ENCODE measurements around the gene LRP1B.

- TF ChIP-seq CTCF (IDR thresholded peaks at IDR 0.05) (peak; percentile 72), NR3C1 (IDR thresholded peaks at IDR 0.05) (no peak), E2F6 (IDR thresholded peaks at IDR 0.05; ENCODE audit: borderline replicate concordance, low read depth) (no peak), HMGXB4 (CRISPR knock-in tag; IDR thresholded peaks at IDR 0.05; ENCODE audit: borderline replicate concordance) (no peak), MAFK (IDR thresholded peaks at IDR 0.05; ENCODE audit: partially characterized antibody) (no peak), HDAC2 (IDR thresholded peaks at IDR 0.05) (no peak), RCOR1 (IDR thresholded peaks at IDR 0.05; ENCODE audit: low read depth, low read length) (no peak), POLR2A (IDR thresholded peaks at IDR 0.05; ENCODE audit: low read length) (no peak), RNF2 (IDR thresholded peaks at IDR 0.05; ENCODE audit: borderline replicate concordance, low read depth) (no peak), EHMT2 (IDR thresholded peaks at IDR 0.05; ENCODE audit: low read depth) (no peak), MAX (IDR thresholded peaks at IDR 0.05) (no peak), CBX8 (IDR thresholded peaks at IDR 0.05) (no peak), PHF8 (IDR thresholded peaks at IDR 0.05; ENCODE audit: borderline replicate concordance, low read depth) (no peak), EP300 (IDR thresholded peaks at IDR 0.05) (no peak)
These were observed 1267.1 kb downstream of the LRP1B start for GRCh38 chr2:140863713-140864112.

All from A549 (cell line).